Motor neuron (in vitro differentiated cells): ENCODE measurements around the gene TRIM60. TPM values are rescaled to one million over a fixed set of nuclear protein-coding genes. Genes with fewer than 3 reads are reported as not detected.
"Not testable (repeated sequence)": the region's sequence is repeated elsewhere in the genome, so short reads cannot be mapped to it uniquely, and the experiment has no call there.

Experiments
- ATAC-seq, 8 experiments: fragments of 200-7000 bp; cut with Tn5 transposase; replicated peaks in 6 of 8; 2 replicates each; pipeline ENCODE4 v1.8.0; 2021; ENCODE audit warnings: mild to moderate bottlenecking in 8 of 8, moderate library complexity in 8 of 8
- H3K27ac ChIP-seq, 2 donors: fragments of 250-450 bp; sonication (Bioruptor Pico); 2 replicates each; pipeline ENCODE4 v1.9.0; 2021; ENCODE audit warnings: antibody characterized with exemption in 2 of 2, mild to moderate bottlenecking in 2 of 2, moderate library complexity in 1 of 2
- H3K4me1 ChIP-seq, 2 donors: fragments of 250-450 bp; sonication (Bioruptor Pico); replicated peaks in 1 of 2; 2 replicates each; pipeline ENCODE4 v1.6.1; 2021; ENCODE audit warnings: antibody characterized with exemption in 2 of 2, mild to moderate bottlenecking in 2 of 2, moderate library complexity in 1 of 2
- H3K4me3 ChIP-seq, 5 donors: fragments of 250-450 bp; sonication (Bioruptor Pico); 2 replicates each; pipeline ENCODE4 v1.9.0; 2021; ENCODE audit warnings: antibody characterized with exemption in 5 of 5, mild to moderate bottlenecking in 5 of 5, moderate library complexity in 4 of 5
- WGBS, 10 experiments: fragments of 450-650 bp; shearing (Covaris generic); methylation state at CpG; one replicate each; pipeline ENCODE4 v1.0.0; 2022; 5-methylcytosine and 5-hydroxymethylcytosine counted together
- in situ Hi-C, 9 experiments: fragments of 400-800 bp; cut with MboI; loops; one replicate each; pipeline ENCODE4 v1.15.0; 2021; ENCODE audit warnings: low sequenced_read_pairs in 9 of 9, low pct_unique_long_range_greater_than_20kb in 2 of 9; ENCODE audit not compliant: unreplicated experiment in 9 of 9
- total RNA-seq, 8 experiments: library from RNA; unstranded; fragments of 300-600 nt; gene quantifications; 2 replicates each; pipeline versions ENCODE4 v1.2.3 to v1.2.4, GENCODE V29; 2022

The TRIM60 gene
- total RNA-seq, 8 experiments from 2014 or later: 0.19 to 0.31 TPM; not detected in 6

DNA sequence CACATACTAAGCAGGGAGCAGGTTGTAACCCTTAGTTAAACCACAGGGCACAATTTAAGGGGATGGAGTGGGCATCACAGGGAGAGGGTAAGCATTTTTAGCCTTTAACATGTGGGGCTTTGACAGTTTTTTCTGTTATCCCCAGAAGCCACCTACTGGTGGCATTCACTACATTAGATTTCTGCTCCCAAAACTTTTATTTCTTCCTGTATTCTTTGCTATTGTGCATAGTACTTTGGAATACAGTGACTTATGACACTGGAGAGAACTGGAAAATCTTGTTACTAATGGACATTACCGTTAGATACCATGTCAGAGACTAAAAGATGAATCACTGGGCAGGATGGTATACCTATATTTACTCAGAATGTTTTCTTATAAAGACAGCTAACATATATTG, 29.1 kb downstream of the TRIM60 start:
- ATAC-seq: peak in 1 of 8 experiments; percentile 33
- Histone ChIP-seq H3K27ac (no peak overlapping the region), H3K4me3 (no peak overlapping the region), H3K4me1 (no peaks in the 10 kb centered on the region)
- 0 to 100% (median 43%) methylated on average over 1 of the region's 1 CpG; no CpG with 5 or more reads in 3 of the 10 experiments for WGBS, 10 experiments
- in situ Hi-C loops: loop anchor here in 2 of 9 experiments (25.0 kb wide), 1 partner anchor 274 kb away; no protein-coding TSS in a partner anchor

DNA sequence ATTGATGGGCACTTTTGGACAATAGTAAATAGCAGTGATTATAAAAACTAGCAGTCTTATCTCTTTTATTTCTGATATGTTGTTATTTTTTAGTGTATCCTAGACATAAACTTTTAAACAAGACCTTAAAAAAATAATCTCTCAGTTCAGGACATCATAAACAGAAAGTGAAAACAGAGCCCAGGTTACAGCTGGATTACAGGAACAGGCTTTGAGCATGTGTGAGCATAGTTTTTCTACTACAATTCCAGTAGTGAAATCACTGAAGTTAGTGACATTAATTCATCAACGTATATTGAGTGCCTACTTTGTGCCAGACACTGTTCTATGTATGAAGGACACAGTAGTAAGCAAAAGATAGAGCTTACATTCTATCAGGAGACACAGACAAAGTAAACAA, 38.8 kb downstream of the TRIM60 start:
- no peak for ATAC-seq
- Histone ChIP-seq H3K27ac (no peak overlapping the region), H3K4me1 (no peaks in the 10 kb centered on the region), H3K4me3 (no peak overlapping the region)
- in situ Hi-C loops: loop anchor here in 2 of 9 experiments (25.0 kb wide), 1 partner anchor 283 kb away; no protein-coding TSS in a partner anchor
- 0 to 100% (median 72%) methylated on average over 1 of the region's 1 CpG; no CpG with 5 or more reads in 2 of the 10 experiments for WGBS, 10 experiments

DNA sequence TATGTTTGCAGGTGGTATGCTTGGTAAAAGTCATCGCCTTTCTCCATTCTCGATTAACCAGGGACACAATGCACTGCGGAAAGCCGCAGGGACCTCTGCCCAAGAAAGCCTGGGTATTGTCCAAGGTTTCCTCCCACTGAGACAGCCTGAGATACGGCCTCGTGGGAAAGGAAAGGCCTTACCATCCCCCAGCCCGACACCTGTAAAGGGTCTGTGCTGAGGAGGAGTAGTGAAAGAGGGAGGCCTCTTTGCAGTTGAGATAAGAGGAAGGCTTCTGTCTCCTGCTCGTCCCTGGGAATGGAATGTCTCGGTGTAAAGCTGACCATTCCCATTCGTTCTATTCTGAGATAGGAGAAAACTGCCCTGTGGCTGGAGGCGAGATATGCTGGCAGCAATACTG, 41.5 kb downstream of the TRIM60 start:
- WGBS, 10 experiments: 20 to 93% (median 45%) methylated on average over 1 to 7 of the region's 11 CpGs; no CpG with 5 or more reads in 4 of the 10 experiments
- in situ Hi-C loops: loop anchor here in 2 of 9 experiments (25.0 kb wide), 1 partner anchor 286 kb away; no protein-coding TSS in a partner anchor

DNA sequence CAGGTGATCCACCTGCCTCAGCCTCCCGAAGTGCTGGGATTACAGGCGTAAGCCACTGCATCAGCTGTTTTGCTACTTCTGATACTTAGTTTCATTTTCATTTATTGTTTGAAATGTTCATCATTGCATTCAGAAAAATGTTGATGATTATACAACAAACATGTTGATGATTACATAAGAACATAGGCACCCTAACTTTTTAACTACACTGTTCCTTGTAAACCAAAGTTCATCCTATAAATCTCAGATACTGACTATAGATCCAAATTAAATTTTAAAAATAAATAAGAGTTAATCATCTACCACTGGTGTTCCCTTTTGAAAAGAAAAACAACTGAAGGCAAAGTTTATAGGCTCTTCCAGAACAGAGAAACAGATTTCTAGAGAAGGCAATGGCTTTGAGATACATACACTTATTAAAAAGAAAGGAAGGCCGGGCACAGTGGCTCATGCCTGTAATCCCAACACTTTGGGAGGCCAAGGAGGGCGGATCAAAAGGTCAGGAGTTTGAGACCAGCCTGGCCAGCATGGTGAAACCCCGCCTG, 45.3 kb downstream of the TRIM60 start:
- H3K4me3 ChIP-seq: no peak overlapping the region
- H3K4me1 ChIP-seq: no peaks in the 10 kb centered on the region
- ATAC-seq: no peak
- 83 to 100% (median 94%) methylated on average over 1 to 5 of the region's 5 CpGs for WGBS, 10 experiments
- no peak overlapping the region for H3K27ac ChIP-seq
- in situ Hi-C loops: loop anchor here in 3 of 9 experiments (25.0 kb wide), 1 partner anchor 290 kb away; no protein-coding TSS in a partner anchor

More for the DNA sequence above, 41.5 kb downstream of the TRIM60 start:
- not testable (repeated sequence) for H3K4me3 ChIP-seq, H3K27ac ChIP-seq, H3K4me1 ChIP-seq, ATAC-seq

- Histone ChIP-seq H3K27ac (no peak overlapping the region), H3K4me1 (no peaks in the 10 kb centered on the region), H3K4me3 (no peak overlapping the region)
- in situ Hi-C loops: loop anchor here in 3 of 9 experiments (25.0 kb wide), 1 partner anchor 292 kb away; no protein-coding TSS in a partner anchor
- ATAC-seq: peak in 3 of 8 experiments; percentile 40 to 83 (median 45)
- WGBS, 10 experiments: 30 to 86% (median 67%) methylated on average over 1 to 6 of the region's 6 CpGs; no CpG with 5 or more reads in 2 of the 10 experiments
Observed at GRCh38 chr4:165079476-165079875, 47.7 kb downstream of the TRIM60 start.

GRCh38 chr4:165084787-165085186, 53.0 kb downstream of the TRIM60 start:
- H3K27ac ChIP-seq, H3K4me1 ChIP-seq, ATAC-seq, H3K4me3 ChIP-seq: not testable (repeated sequence)
- in situ Hi-C loops: loop anchor here in 3 of 9 experiments (25.0 kb wide), 1 partner anchor 297 kb away; no protein-coding TSS in a partner anchor
- 90 to 100% (median 98%) methylated on average over 1 to 4 of the region's 7 CpGs; no CpG with 5 or more reads in 6 of the 10 experiments for WGBS, 10 experiments

DNA sequence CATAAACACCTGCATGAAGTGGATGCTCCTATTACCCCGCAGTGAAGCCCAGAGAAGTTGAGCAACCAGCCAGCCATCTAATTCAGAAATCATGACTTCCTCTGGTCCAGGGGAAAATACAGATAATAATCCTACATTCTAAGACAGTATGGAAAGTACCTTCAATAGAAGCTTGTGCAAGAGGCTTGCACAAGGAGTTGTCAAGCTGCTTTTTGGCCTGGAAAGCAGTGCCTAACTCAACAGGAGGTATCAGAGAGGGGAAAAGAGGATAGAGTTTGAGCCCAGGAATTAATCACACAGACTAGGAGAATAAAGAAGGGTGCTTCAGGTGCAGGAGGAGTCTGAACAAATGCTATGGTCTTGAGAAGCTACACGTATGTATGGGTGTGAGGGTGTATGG, 54.1 kb downstream of the TRIM60 start:
- in situ Hi-C loops: loop anchor here in 3 of 9 experiments (25.0 kb wide), 1 partner anchor 299 kb away; no protein-coding TSS in a partner anchor
- H3K4me1 ChIP-seq: no peaks in the 10 kb centered on the region
- H3K4me3 ChIP-seq: no peak overlapping the region
- no peak for ATAC-seq
- 92 to 100% (median 100%) methylated on average over 1 to 2 of the region's 2 CpGs; no CpG with 5 or more reads in 5 of the 10 experiments for WGBS, 10 experiments
- no peak overlapping the region for H3K27ac ChIP-seq

- no peak overlapping the region for H3K27ac ChIP-seq
- in situ Hi-C loops: loop anchor here in 3 of 9 experiments (25.0 kb wide), 1 partner anchor 301 kb away; no protein-coding TSS in a partner anchor
- no peak overlapping the region for H3K4me3 ChIP-seq
- no peaks in the 10 kb centered on the region for H3K4me1 ChIP-seq
- no peak for ATAC-seq
- 79 to 100% (median 100%) methylated on average over 1 to 3 of the region's 3 CpGs; no CpG with 5 or more reads in 1 of the 10 experiments for WGBS, 10 experiments
Observed at GRCh38 chr4:165088366-165088765, 56.6 kb downstream of the TRIM60 start.

Other genes starting within 250 kb of the TRIM60 start
- 10 to 100 TPM in 6 of 8 experiments, not detected in 2; 10.2 to 62.4 (median 12.8) TPM for gene APELA, start 154.8 kb upstream of the TRIM60 start, total RNA-seq
- gene TRIM61, start 54.3 kb upstream of the TRIM60 start, total RNA-seq: under 1 TPM in 4 of 8 experiments, not detected in 4; 0.23 to 0.76 (median 0.33) TPM
- gene TRIM75, start 21.9 kb downstream of the TRIM60 start, total RNA-seq: under 1 TPM in 5 of 8 experiments, not detected in 3; 0.13 to 0.28 (median 0.16) TPM
- gene TMEM192, start 80.9 kb downstream of the TRIM60 start, total RNA-seq: 10 to 100 TPM in 3 of 8 experiments, 1 to 10 TPM in 5; 5.7 to 17.4 (median 9.2) TPM
- 10 to 100 TPM; 13.2 to 23.0 (median 17.2) TPM for gene KLHL2, start 175.6 kb downstream of the TRIM60 start, total RNA-seq